Iris pigment epithelial cell (primary cell): ENCODE data around the gene TNS2.

Experiments used
- DNase-seq: peaks from one replicate; pipeline ENCODE4 v3.0.0-alpha.2; 2011; ENCODE audit warnings: low read depth

Gene TNS2

GRCh38 chr12:53042607-53043454, 7.0 kb upstream of the TNS2 start:
- no peak for DNase-seq

GRCh38 chr12:53044052-53044581, 5.7 kb upstream of the TNS2 start:
- DNase-seq, result no peak

DNA sequence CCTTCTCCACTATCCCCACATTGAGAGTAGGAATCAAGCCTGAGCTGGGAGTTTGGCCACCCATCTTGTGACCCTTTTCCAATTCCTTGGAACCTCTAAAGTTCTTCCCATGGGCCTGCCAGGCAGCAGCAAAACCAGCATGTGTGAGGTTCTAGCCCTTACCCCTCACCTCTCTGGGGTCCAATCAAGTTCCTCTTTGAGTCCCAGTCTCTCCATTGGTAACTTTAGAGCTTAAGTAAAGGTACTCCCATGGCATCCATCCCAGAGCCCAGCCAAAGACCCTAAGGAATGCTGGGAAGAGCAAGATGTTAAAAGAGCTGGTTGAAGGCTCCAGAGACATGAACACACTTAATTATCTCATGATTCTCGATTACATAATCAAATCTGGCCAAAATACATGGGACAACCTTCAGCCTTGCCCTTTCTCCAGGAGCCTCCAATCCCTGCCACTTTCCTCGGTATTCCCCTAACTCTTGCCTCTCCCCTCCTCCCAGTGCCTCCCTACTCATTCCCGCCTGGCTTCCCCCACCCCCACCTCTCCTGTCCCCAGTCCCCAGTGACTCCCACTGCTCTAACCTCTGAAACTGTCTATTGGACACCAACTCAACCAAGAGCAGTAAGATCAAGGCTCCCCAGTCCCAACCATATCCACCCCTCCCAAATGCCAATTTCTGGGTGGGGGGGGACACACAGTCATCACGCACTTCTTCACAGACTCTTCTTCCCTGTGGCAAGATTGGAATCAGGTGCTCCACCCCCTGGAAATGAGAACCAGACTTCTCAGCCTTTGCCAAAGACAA, 4.8 kb upstream of the TNS2 start:
- DNase-seq, result no peak

DNA sequence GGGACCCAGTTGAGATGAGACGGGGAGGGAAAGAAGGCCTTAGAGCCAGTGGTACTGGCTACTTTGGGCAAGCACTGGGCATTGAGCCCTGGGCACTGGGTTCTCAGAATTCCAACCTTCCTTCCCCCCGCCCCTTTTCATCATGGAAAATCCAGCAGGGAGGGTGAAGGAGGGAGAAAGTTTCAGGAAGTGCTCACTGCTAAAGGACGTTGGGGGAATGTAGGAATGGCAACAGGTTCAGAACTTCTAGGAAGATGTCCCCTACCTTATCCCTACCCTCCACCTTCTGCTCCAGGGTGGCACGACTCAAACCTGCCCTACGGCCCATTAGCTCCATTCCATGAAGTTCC, 4.2 kb upstream of the TNS2 start:
- no peak for DNase-seq

- peak; percentile 79 for DNase-seq
Measured at GRCh38 chr12:53046655-53047220, 3.1 kb upstream of the TNS2 start.

GRCh38 chr12:53047221-53048032, 2.4 kb upstream of the TNS2 start:
- DNase-seq, result peak; percentile 72

- DNase-seq, result no peak
Measured at GRCh38 chr12:53048033-53048779, 1.7 kb upstream of the TNS2 start.

- peak; percentile 41 for DNase-seq
Measured at GRCh38 chr12:53048780-53049401, 974 bp upstream of the TNS2 start.

- DNase-seq, result no peak
Measured at GRCh38 chr12:53050426-53051057, 677 bp downstream of the TNS2 start.

GRCh38 chr12:53051058-53051880, 1.4 kb downstream of the TNS2 start:
- peak; percentile 91 for DNase-seq

GRCh38 chr12:53051881-53052412, 2.1 kb downstream of the TNS2 start:
- DNase-seq, result no peak

- DNase-seq, result peak; percentile 85
Measured at GRCh38 chr12:53052419-53053217, 2.8 kb downstream of the TNS2 start.

- DNase-seq, result peak; percentile 31
Measured at GRCh38 chr12:53053218-53054111, 3.6 kb downstream of the TNS2 start.

GRCh38 chr12:53054112-53054878, 4.4 kb downstream of the TNS2 start:
- DNase-seq, result peak; percentile 89

DNA sequence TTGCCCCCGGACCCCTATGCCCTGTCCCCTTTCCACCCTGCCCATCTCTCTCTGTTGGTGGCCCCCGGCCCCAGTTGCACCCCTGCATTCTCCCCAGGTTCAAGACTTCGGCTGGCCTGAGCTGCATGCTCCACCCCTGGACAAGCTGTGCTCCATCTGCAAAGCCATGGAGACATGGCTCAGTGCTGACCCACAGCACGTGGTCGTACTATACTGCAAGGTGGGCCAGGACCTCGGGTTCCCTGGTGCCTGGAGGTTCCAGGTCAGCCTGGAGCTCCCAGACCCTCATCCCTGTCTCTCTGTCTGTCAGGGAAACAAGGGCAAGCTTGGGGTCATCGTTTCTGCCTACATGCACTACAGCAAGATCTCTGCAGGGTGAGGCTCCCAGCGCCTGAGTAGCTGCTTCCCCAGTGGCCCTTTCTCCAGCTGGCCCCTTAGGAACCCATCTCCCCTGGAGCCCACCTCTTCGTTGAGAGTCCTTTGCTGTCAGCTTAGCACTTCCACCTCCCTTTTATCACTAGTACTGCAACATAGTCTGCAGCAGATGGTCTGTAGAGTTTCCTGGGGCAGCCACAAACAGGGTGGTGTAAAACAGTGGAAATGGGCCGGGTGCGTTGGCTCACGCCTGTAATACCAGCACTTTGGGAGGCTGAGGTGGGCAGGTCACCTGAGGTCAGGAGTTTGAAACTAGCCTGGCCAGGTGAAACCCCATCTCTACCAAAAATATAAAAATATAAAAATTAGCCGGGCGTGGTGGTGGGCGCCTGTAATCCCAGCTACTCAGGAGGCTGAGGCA, 5.8 kb downstream of the TNS2 start:
- DNase-seq, result no peak
